SJCRH30 (cell line): Measurements from ENCODE around the gene GNB5. TPM values are rescaled to one million over a fixed set of nuclear protein-coding genes. Genes with fewer than 3 reads are reported as not detected.
"Not testable (repeated sequence)": the region's sequence is repeated elsewhere in the genome, so short reads cannot be mapped to it uniquely, and the experiment has no call there.

ENCODE experiments used
- DNase-seq, 2 experiments: peaks; one replicate each; pipeline ENCODE4 v3.0.0-alpha.2; 2015 to 2020
- H3K27ac ChIP-seq: fragments of 250-450 bp; sonication (Bioruptor Pico); 2 replicates; pipeline ENCODE4 v1.5.1; 2020; ENCODE audit warnings: mild to moderate bottlenecking, moderate library complexity
- H3K27me3 ChIP-seq: fragments of 250-450 bp; sonication (Bioruptor Pico); 2 replicates; pipeline ENCODE4 v1.5.1; 2020; ENCODE audit warnings: mild to moderate bottlenecking, moderate library complexity
- H3K36me3 ChIP-seq: fragments of 250-450 bp; sonication (Bioruptor Pico); 2 replicates; pipeline ENCODE4 v1.5.1; 2020; ENCODE audit warnings: mild to moderate bottlenecking, moderate library complexity
- H3K4me1 ChIP-seq: fragments of 250-450 bp; sonication (Bioruptor Pico); 2 replicates; pipeline ENCODE4 v1.5.1; 2020; ENCODE audit warnings: mild to moderate bottlenecking, moderate library complexity
- H3K4me3 ChIP-seq: fragments of 250-450 bp; sonication (Bioruptor Pico); 2 replicates; pipeline ENCODE4 v1.5.1; 2020; ENCODE audit warnings: mild to moderate bottlenecking, moderate library complexity
- H3K9me3 ChIP-seq: fragments of 250-450 bp; sonication (Bioruptor Pico); replicated peaks from 2 replicates; pipeline ENCODE4 v1.5.1; 2020; ENCODE audit warnings: mild to moderate bottlenecking, moderate library complexity
- total RNA-seq: library from RNA; depleted of rRNA; stranded (reverse); fragments of >200 nt; shearing (Covaris generic); gene quantifications from 2 replicates; pipeline ENCODE4 v1.2.3, GENCODE V29; 2014

The GNB5 gene
- total RNA-seq, 1 experiment from 2014 or later = 38.9 TPM

- H3K27me3 ChIP-seq, DNase-seq, H3K4me3 ChIP-seq, H3K36me3 ChIP-seq, H3K9me3 ChIP-seq, H3K27ac ChIP-seq: not testable (repeated sequence)
- peaks cover 17% of the 10 kb centered on the region; the same call in 1 of the 2 replicates for H3K4me1 ChIP-seq
Measured at GRCh38 chr15:52165494-52166131, 25.6 kb downstream of the GNB5 start.

DNA sequence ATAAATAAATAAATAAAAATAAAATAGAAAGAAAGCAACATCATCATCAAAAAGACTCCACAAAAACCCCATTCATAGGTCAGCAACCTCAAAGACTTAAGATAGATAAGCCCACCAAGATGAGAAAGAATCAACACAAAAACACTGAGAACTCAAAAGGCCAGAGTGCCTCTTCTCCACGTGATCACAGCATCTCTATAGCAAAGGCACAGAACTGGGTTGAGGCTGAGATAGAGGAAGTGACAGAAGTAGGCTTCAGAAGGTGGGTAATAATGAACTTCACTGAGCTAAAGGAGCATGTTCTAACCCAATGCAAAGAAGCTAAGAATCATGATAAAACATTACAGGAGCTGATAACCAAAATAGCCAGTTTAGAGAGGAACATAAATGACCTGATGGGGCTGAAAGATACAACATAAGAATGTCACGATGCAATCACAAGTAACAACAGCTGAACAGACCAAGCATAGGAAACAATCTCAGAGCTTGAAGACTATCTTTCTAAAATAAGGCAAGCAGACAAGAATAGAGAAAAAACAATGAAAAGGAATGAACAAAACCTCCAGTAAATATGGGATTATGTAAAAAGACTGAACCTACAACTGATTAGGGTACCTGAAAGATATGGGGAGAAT is 26.4 kb downstream of the GNB5 start:
- H3K27ac ChIP-seq = no peak overlapping the region
- H3K4me3 ChIP-seq = no peak overlapping the region
- H3K27me3 ChIP-seq = no peaks in the 10 kb centered on the region
- no peak for DNase-seq
- peaks cover 10% of the 10 kb centered on the region for H3K36me3 ChIP-seq
- H3K4me1 ChIP-seq = peaks cover 17% of the 10 kb centered on the region; the same call in 1 of the 2 replicates
- peaks cover 4% of the 10 kb centered on the region; the same call in 1 of the 2 replicates for H3K9me3 ChIP-seq

DNA sequence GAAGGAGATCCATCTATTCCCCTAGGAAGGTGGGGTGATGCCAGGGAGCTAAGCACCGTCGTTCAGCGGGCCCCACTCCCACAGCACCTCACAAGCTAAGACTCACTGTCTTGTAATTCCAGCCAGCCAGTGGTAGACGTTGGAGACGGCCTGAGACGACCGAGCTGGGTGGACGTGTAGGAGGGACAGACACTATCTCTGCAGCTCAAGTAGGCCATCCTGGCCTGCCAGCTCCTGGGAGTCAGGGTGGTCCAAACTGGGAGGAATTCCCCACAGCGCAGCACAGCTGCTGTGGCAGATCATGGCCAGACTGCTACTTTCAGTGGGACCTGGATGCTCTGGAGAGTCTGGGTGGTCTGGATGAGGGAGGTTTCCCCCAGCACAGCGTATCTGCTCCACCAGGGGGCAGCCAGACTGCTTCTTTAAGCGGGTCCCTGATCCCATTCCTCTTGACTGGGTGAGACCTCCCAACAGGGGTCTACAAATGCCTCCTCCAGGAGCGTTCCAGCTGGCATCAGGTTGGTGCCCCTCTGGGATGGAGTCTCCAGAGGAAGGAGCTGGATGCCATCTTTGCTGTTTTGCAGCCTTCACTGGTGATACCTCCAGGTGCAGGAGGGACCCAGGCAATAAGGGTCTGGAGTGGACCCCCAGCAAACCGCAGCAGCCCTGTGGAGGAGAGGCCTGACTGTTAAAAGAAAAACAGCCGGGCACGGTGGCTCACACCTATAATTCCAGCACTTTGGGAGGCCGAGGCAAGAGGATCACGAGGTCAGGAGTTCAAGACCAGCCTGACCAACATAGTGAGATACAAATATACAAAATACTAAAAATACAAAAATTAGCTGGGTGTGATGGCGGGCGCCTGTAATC is 27.6 kb downstream of the GNB5 start:
- H3K27me3 ChIP-seq = no peaks in the 10 kb centered on the region
- peaks cover 17% of the 10 kb centered on the region; the same call in 1 of the 2 replicates for H3K4me1 ChIP-seq
- peaks cover 2% of the 10 kb centered on the region; the same call in 1 of the 2 replicates for H3K9me3 ChIP-seq
- peaks cover 10% of the 10 kb centered on the region for H3K36me3 ChIP-seq
- H3K27ac ChIP-seq = peak overlapping the region; percentile 87
- peak overlapping the region; percentile 56 for H3K4me3 ChIP-seq
- peak; percentile 96 to 98 for DNase-seq

- peaks cover 10% of the 10 kb centered on the region for H3K36me3 ChIP-seq
- H3K4me1 ChIP-seq = peaks cover 17% of the 10 kb centered on the region; the same call in 1 of the 2 replicates
- no peaks in the 10 kb centered on the region for H3K27me3 ChIP-seq
- peak overlapping the region; percentile 87 for H3K27ac ChIP-seq
- peak overlapping the region; percentile 56 for H3K4me3 ChIP-seq
- DNase-seq = peak; percentile 79 to 83
- H3K9me3 ChIP-seq = no peaks in the 10 kb centered on the region
Measured at GRCh38 chr15:52162876-52163275, 28.3 kb downstream of the GNB5 start.

GRCh38 chr15:52162260-52162659 is 28.9 kb downstream of the GNB5 start:
- no peaks in the 10 kb centered on the region for H3K9me3 ChIP-seq
- peaks cover 17% of the 10 kb centered on the region; the same call in 1 of the 2 replicates for H3K4me1 ChIP-seq
- H3K27me3 ChIP-seq = no peaks in the 10 kb centered on the region
- no peak for DNase-seq
- peak overlapping the region; percentile 87 for H3K27ac ChIP-seq
- peak overlapping the region; percentile 56 for H3K4me3 ChIP-seq
- peaks cover 10% of the 10 kb centered on the region for H3K36me3 ChIP-seq

GRCh38 chr15:52161406-52161966 is 29.7 kb downstream of the GNB5 start:
- Histone ChIP-seq H3K9me3 (no peaks in the 10 kb centered on the region), H3K27ac (peak overlapping the region; percentile 87), H3K4me1 (peaks cover 17% of the 10 kb centered on the region; the same call in 1 of the 2 replicates), H3K4me3 (no peak overlapping the region), H3K36me3 (peaks cover 10% of the 10 kb centered on the region), H3K27me3 (no peaks in the 10 kb centered on the region)
- no peak for DNase-seq

DNA sequence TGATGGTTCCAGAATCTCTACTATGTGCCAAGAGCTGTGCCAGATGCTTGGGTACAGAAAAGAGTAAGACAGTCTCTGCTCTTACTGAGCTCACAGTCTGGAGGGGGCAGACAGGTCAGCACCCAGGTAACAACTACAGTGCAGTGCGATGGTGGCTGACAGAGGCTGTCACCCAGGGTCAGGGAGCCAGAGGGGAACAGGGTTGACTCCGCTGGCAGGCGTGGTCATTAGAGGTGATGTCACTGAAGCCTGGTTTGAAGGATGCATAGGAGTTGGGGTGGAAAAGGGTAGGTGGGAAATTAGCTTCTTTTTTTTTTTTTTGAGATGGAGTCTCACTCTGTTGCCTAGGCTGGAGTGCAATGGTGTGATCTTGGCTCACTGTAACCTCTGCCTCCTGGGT is 31.5 kb downstream of the GNB5 start:
- Histone ChIP-seq H3K4me3 (no peak overlapping the region), H3K27me3 (no peaks in the 10 kb centered on the region), H3K36me3 (peaks cover 10% of the 10 kb centered on the region), H3K4me1 (peaks cover 14% of the 10 kb centered on the region; the same call in 1 of the 2 replicates), H3K9me3 (no peaks in the 10 kb centered on the region), H3K27ac (no peak overlapping the region)
- no peak for DNase-seq

DNA sequence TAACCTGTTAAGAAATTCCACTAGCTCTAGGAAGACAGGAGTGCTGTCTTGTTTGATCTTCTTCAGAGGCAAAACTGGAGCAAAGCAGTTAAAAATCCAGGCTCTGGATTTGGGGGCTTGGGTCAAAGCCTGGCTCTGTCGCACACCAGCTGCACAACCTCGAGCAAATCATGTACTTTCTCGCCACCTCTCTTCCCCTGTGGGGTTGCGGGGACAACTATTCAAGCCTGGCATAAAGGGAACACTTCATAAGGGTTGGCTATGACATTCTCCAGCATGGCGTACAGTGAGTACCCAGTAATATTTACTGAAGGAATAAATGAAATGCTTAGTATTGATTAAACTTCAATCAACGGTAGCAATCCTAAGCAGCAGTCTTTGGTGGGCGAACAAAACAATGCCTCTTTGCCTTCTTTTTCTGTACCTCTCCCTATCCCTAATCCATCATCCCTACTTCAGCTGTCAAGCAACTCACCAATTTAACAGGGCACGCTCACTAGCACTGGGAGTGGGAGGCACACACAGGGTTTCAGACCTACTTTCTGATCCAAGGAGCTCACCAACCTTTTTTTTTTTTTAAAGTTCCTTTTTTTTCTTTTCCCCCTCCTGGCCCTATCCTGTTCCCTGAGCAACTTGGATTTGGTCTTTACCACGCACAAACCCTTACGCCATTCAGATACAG is 33.0 kb downstream of the GNB5 start:
- no peak overlapping the region for H3K4me3 ChIP-seq
- no peak overlapping the region for H3K27ac ChIP-seq
- H3K27me3 ChIP-seq = no peaks in the 10 kb centered on the region
- no peaks in the 10 kb centered on the region for H3K9me3 ChIP-seq
- no peak for DNase-seq
- peaks cover 13% of the 10 kb centered on the region; the same call in 1 of the 2 replicates for H3K4me1 ChIP-seq
- peaks cover 10% of the 10 kb centered on the region for H3K36me3 ChIP-seq

GRCh38 chr15:52155878-52156277 is 35.3 kb downstream of the GNB5 start:
- Histone ChIP-seq H3K4me3 (no peak overlapping the region), H3K4me1 (no peaks in the 10 kb centered on the region; the same call in 1 of the 2 replicates), H3K36me3 (peaks cover 8% of the 10 kb centered on the region), H3K9me3 (no peaks in the 10 kb centered on the region), H3K27ac (no peak overlapping the region), H3K27me3 (no peaks in the 10 kb centered on the region)
- DNase-seq = no peak

DNA sequence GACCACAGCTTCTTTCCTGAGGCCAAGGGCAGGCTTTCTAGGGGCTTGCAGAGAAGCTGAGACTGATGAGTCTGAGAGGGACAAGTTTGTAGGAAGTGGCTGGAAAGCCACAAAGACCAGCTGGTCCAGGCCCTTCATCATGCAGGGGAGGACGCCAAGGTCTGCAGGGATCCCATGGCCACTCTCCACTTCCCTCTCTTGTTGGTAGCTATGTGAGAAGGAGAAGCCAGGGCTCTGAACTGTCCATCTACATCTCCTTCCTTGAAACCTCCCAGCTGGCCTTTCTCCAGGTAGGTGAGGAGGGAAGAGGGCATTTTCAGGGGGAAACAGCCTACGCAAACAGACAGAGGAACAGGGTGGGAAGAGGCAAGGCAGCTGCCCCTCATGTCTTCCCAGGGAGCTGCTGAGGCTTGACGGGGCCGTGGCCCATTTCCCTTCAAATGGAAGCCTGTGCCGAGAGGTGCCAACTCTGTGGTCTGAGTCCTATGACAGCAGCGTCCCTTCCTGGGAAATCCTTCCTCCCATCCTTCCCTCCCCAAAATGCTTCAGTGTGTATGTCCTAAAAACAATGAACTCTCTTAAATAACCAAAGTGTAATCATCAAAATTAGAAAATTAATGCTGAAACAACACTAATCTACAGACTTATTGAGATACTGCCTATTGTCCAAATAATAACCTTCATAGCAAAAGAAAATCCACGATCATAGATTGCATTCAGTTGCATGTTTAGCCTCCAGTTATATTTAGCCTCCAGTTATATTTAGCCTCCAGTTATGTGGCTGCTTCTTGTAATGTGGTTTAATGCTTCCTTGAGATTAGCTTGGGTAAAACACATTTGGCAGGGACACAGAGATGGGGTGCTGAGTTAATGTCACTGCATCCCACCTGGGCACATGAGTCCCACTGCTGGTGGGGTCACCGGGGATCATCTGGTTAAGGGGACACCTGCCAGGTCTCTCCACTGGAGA is 36.0 kb downstream of the GNB5 start:
- Histone ChIP-seq H3K4me1 (no peaks in the 10 kb centered on the region), H3K4me3 (no peak overlapping the region), H3K27me3 (no peaks in the 10 kb centered on the region), H3K9me3 (no peaks in the 10 kb centered on the region), H3K27ac (no peak overlapping the region), H3K36me3 (peaks cover 1% of the 10 kb centered on the region; the same call in 1 of the 2 replicates)
- DNase-seq = no peak

DNA sequence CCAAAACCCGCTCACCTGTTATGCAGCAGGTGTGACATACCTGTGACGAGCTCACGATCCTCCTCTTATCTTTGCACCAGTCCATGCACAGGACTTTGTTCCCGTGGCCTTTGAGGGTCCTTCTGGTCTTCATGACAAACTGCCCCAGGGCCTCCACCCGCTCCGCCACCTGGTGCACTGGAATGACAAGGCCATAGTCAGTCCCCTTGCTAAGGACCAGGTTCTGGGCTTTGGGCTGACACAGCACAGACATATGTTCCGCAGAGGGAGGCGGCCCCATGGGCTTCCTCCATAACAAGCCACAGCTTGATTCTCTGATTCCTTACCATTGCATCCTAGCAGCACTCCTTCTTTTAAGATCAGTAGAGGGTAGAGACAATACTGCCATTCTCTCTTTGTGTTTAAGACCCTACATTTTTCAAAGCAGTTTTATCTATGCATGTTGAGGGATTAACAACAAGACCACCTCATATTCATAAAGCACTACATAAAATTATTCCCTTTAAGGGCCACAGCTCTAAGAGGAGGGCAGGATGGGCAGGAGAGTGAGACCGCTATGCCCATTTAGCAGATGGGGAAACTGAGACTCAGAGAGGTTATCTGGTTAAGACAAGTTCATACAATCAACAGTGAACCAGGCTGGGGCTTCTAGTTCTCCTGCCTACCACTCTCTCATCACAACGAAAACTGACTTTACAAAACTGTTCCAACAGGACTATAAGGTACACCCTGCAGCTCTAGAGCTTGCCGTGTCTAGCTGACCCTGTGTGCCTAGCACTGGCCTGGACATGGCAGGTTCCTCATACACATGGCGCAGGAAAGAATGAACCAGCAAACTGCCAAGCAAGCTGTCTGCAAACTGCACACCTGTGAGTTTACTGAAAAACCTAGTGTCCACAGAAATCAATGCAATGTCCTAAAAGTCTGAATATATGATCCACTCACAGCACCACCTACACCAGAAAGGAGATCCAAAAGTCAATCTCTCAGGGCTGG is 37.0 kb downstream of the GNB5 start:
- no peaks in the 10 kb centered on the region for H3K9me3 ChIP-seq
- H3K27ac ChIP-seq = no peak overlapping the region
- DNase-seq = no peak
- no peaks in the 10 kb centered on the region for H3K4me1 ChIP-seq
- H3K4me3 ChIP-seq = no peak overlapping the region
- no peaks in the 10 kb centered on the region for H3K36me3 ChIP-seq
- no peaks in the 10 kb centered on the region for H3K27me3 ChIP-seq

GRCh38 chr15:52151353-52151752 is 39.8 kb downstream of the GNB5 start:
- Histone ChIP-seq H3K27ac (no peak overlapping the region), H3K4me1 (no peaks in the 10 kb centered on the region), H3K4me3 (no peak overlapping the region), H3K27me3 (no peaks in the 10 kb centered on the region), H3K9me3 (no peaks in the 10 kb centered on the region), H3K36me3 (peaks cover 10% of the 10 kb centered on the region)
- DNase-seq = no peak
